Endodermal cell (in vitro differentiated cells): ENCODE data around the gene WDR45. TPM values are rescaled to one million over a fixed set of nuclear protein-coding genes. Genes with fewer than 3 reads are reported as not detected.

Source experiments
- DNase-seq: peaks from one replicate; pipeline ENCODE4 v3.0.0-alpha.2; 2017
- H3K27ac ChIP-seq: 2 replicates; pipeline ENCODE4 v1.5.1; 2013; ENCODE audit warnings: mild to moderate bottlenecking, low read depth, low read length, moderate library complexity
- H3K27me3 ChIP-seq: 2 replicates; pipeline ENCODE4 v1.6.1; 2013; ENCODE audit warnings: mild to moderate bottlenecking, low read length, moderate library complexity; ENCODE audit not compliant: insufficient read depth, control insufficient read depth, poor library complexity, severe bottlenecking
- H3K36me3 ChIP-seq: 2 replicates; pipeline ENCODE4 v1.7.0; 2013; ENCODE audit warnings: mild to moderate bottlenecking, low read length, moderate library complexity; ENCODE audit not compliant: control insufficient read depth, insufficient read depth
- H3K4me1 ChIP-seq: one replicate; pipeline ENCODE4 v1.7.0; 2013; ENCODE audit warnings: low read length; ENCODE audit not compliant: control insufficient read depth, insufficient read depth
- H3K4me3 ChIP-seq: 2 replicates; pipeline ENCODE4 v1.5.1; 2013; ENCODE audit warnings: mild to moderate bottlenecking, low read length, moderate library complexity
- H3K9ac ChIP-seq: 2 replicates; pipeline ENCODE4 v1.6.1; 2013; ENCODE audit warnings: mild to moderate bottlenecking, low read length, moderate library complexity; ENCODE audit not compliant: poor library complexity, severe bottlenecking; ENCODE audit errors: extremely low read depth
- H3K9me3 ChIP-seq: 2 replicates; pipeline ENCODE4 v1.6.1; 2013; ENCODE audit warnings: mild to moderate bottlenecking, low read length, moderate library complexity; ENCODE audit not compliant: control insufficient read depth
- H3K27ac Mint-ChIP-seq: 2 replicates; pipeline ENCODE4 v1.8.0; 2020; ENCODE audit warnings: mixed read lengths
- H3K27me3 Mint-ChIP-seq: 2 replicates; pipeline ENCODE4 v1.8.0; 2021; ENCODE audit warnings: mild to moderate bottlenecking, mixed read lengths; ENCODE audit not compliant: insufficient read depth
- H3K36me3 Mint-ChIP-seq: 2 replicates; pipeline ENCODE4 v1.8.0; 2020; ENCODE audit warnings: low read depth, mixed read lengths
- H3K4me1 Mint-ChIP-seq: 2 replicates; pipeline ENCODE4 v1.8.0; 2020; ENCODE audit warnings: mixed read lengths
- H3K4me3 Mint-ChIP-seq: 2 replicates; pipeline ENCODE4 v1.8.0; 2020; ENCODE audit warnings: mild to moderate bottlenecking, moderate library complexity, mixed read lengths
- H3K9me3 Mint-ChIP-seq: 2 replicates; pipeline ENCODE4 v1.8.0; 2020; ENCODE audit warnings: mild to moderate bottlenecking, mixed read lengths
- CTCF ChIP-seq: fragments of 200-600 bp; sonication (generic); conservative IDR thresholded peaks from 2 replicates; pipeline ENCODE4 v1.5.0; 2021; ENCODE audit warnings: antibody characterized with exemption, mild to moderate bottlenecking
- WGBS, 2 experiments: methylation state at CpG; one replicate each; pipeline versions ENCODE4 v1.1.5 to v1.1.7; 2013; ENCODE audit warnings: missing lambda C conversion rate in 2 of 2, mixed read lengths in 1 of 2; ENCODE audit not compliant: insufficient coverage in 1 of 2, insufficient read length in 1 of 2; 5-methylcytosine and 5-hydroxymethylcytosine counted together
- total RNA-seq, 2 donors: library from RNA; stranded (reverse); fragmentation: NEBNext Ultra II Directional in 1 of 2; extraction: Animal tissue kit (Norgen Biotek cat#: 25700) in 1 of 2; gene quantifications; 2 replicates in 1 of 2; 3 replicates in 1 of 2; pipeline ENCODE4 v1.2.1, GENCODE V29; 2021

Gene WDR45
- total RNA-seq, 2 donors from 2014 or later: 29.8 to 42.5 TPM

- no peak overlapping the region for H3K9ac ChIP-seq
- 80 to 91% methylated on average over 2 to 5 of the region's 10 CpGs for WGBS, 2 experiments
- TF ChIP-seq CTCF: no peak
- DNase-seq: no peak
- peak overlapping the region; percentile 72 for H3K4me3 ChIP-seq
- no peaks in the 10 kb centered on the region for H3K27me3 ChIP-seq
- H3K9me3 ChIP-seq: no peaks in the 10 kb centered on the region
- Mint-ChIP-seq H3K9me3 (peaks cover 66% of the 10 kb centered on the region), H3K36me3 (peaks cover 9% of the 10 kb centered on the region), H3K4me3 (peak overlapping the region; percentile 65), H3K27ac (peak overlapping the region; percentile 21), H3K27me3 (no peaks in the 10 kb centered on the region), H3K4me1 (peaks cover 7% of the 10 kb centered on the region)
- H3K27ac ChIP-seq: no peak overlapping the region
- no peaks in the 10 kb centered on the region for H3K4me1 ChIP-seq
- no peaks in the 10 kb centered on the region for H3K36me3 ChIP-seq
Observed at GRCh38 chrX:49059681-49060085, 20.0 kb downstream of the WDR45 start.

- peak overlapping the region; percentile 72 for H3K4me3 ChIP-seq
- no peak for DNase-seq
- no peaks in the 10 kb centered on the region for H3K4me1 ChIP-seq
- Mint-ChIP-seq H3K27me3 (no peaks in the 10 kb centered on the region), H3K4me1 (peaks cover 7% of the 10 kb centered on the region), H3K36me3 (peaks cover 9% of the 10 kb centered on the region), H3K9me3 (peaks cover 68% of the 10 kb centered on the region), H3K27ac (peak overlapping the region; percentile 48), H3K4me3 (peak overlapping the region; percentile 65)
- TF ChIP-seq CTCF: no peak
- no peak overlapping the region for H3K27ac ChIP-seq
- no peaks in the 10 kb centered on the region for H3K9me3 ChIP-seq
- H3K9ac ChIP-seq: no peak overlapping the region
- H3K27me3 ChIP-seq: no peaks in the 10 kb centered on the region
- H3K36me3 ChIP-seq: no peaks in the 10 kb centered on the region
- WGBS, 2 experiments: 76% methylated on average over 5 of the region's 6 CpGs; no CpG with 5 or more reads in 1 of the 2 experiments
Observed at GRCh38 chrX:49059201-49059600, 20.5 kb downstream of the WDR45 start.

GRCh38 chrX:49058794-49059193 is 20.9 kb downstream of the WDR45 start, which contains the start of gene CCDC120:
TSS of gene CCDC120 (plus strand) at chrX:49058999. CDS start at chrX:49062042, 3,043 bp downstream.
- H3K27ac ChIP-seq: no peak within 1 kb of the TSS
- peak; percentile 76 for DNase-seq
- H3K9ac ChIP-seq: no peak within 1 kb of the TSS
- no peaks in the 10 kb centered on the region for H3K27me3 ChIP-seq
- peaks cover 9% of the 10 kb centered on the region for H3K36me3 Mint-ChIP-seq
- peaks cover 7% of the 10 kb centered on the region for H3K4me1 Mint-ChIP-seq
- H3K4me3 Mint-ChIP-seq: peak within 1 kb of the TSS; percentile 65
- H3K9me3 Mint-ChIP-seq: peaks cover 72% of the 10 kb centered on the region
- WGBS, 2 experiments: 33% methylated on average over 4 of the region's 5 CpGs; no CpG with 5 or more reads in 1 of the 2 experiments
- no peak for TF ChIP-seq CTCF
- H3K27ac Mint-ChIP-seq: peak within 1 kb of the TSS; percentile 48
- peak within 1 kb of the TSS; percentile 72 for H3K4me3 ChIP-seq
- H3K27me3 Mint-ChIP-seq: no peaks in the 10 kb centered on the region
- no peaks in the 10 kb centered on the region for H3K36me3 ChIP-seq
- H3K9me3 ChIP-seq: no peaks in the 10 kb centered on the region
- no peaks in the 10 kb centered on the region for H3K4me1 ChIP-seq
